Measurements from ENCODE around the gene ARFGAP3.
A peak's percentile ranks its signal among the peaks of the same experiment; 100 is the strongest.
"Not testable (repeated sequence)": the region's sequence is repeated elsewhere in the genome, so short reads cannot be mapped to it uniquely, and the experiment has no call there.

Gene ARFGAP3

DNA sequence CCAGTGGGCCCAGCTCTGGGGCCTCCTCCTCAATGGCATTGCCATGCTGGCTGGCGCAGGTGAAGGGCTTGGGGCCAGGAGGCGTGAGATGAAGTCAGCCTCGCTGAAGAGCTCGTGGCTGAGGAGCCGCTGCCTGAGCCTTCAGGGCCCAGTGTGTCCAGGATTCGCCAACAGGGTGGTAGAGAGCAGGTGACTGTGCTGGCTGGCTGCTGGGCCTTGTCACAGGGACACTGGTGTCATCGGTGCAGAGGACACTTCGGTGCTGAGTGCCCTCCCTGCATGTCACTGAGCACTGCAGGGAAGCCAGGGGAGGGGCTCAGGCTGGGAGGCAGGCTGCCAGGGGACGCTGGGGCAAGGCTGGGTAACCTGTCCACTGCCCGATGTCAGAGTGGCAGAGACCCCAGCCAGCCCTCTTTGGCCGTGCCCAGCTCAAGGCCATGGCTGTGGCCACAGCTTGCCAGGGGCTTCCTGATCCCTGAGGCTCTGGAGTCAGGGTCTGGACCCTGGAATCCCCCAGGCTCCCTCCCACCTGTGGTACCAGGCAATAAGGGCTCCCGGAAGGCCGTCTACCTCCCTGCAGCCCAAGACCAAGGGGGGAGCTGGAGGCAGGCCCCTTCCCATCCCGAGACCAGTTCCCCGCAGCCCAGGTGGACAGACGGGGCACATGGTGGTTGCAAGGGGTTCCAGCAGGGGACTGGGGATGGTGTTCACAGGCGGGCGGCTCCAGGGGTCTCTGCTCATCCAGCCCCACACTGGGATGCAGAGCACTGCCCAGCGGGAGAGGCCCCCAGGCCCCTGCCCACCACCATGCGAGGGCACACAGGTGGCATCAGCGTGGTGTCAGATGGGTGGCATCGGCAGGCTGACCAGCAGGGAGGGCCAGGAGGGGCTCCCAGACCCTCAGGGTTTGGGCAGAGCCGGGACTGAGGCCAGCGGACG lies 63.9 kb downstream of the ARFGAP3 start:
- no peak for DNase-seq

GRCh38 chr22:42792453-42792908 lies 64.6 kb downstream of the ARFGAP3 start:
- no peak for DNase-seq

DNA sequence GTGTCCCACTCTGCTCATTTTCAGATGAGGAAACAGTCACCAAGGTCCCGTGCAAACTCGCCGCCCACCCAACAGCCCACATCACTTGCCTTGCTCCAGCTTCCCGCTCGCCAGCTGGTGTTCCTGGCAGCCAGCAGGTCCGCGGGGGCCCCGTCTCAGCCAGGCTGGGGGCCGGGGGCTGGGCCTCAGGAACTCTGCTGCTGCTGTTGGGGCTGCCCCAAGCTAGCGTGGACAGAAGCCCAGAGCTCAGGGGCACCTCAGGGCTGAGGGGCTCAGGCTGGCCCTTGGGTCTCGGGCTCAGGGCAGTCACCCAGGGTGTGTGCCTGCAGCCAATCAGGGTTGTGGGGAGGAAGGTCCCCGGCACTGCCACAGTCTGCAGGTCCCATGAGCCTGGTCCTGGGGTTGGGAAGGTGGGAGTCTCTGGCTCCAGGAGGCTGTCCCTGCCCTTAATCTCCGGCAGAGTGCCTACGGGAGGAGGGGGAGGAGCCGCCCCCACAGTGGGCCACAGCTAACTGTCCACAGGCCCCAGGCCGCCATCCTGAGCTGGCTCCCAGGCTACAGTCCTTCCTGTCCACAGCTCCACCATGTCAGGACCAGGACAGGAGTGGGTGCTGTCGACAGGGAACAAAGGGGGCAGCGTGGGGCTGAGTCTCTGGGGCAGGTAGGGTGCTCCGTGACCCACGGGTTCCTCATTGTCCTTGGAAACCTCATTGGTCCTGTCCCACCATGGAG lies 65.2 kb downstream of the ARFGAP3 start:
- DNase-seq = no peak

DNA sequence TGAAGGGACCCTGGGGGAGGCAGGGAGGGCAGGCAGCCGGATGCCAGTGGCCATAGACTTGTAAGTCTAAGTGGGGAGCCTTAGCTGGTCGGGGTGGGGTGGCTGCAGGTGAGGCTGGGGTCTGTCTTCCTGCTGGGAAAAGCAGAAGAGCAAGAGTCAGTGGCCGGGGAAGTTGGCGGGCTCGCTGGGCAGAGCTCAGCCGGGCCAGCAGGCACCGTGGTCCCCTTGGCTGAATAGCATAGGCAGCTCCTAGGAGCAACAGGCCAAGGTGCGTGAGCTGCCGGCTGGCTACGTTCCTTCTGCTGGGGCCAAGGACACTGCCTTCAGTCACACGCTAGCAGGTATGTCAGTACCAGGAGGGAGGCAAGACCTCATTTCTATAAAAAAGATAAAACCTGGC lies 68.6 kb downstream of the ARFGAP3 start:
- DNase-seq = no peak

- no peak for DNase-seq
Observed at GRCh38 chr22:42788021-42788420, 69.1 kb downstream of the ARFGAP3 start.

GRCh38 chr22:42787357-42787736 lies 69.7 kb downstream of the ARFGAP3 start:
- DNase-seq = no peak

GRCh38 chr22:42786606-42787356 lies 70.3 kb downstream of the ARFGAP3 start:
- no peak for DNase-seq

GRCh38 chr22:42785706-42786499 lies 71.2 kb downstream of the ARFGAP3 start:
- no peak for DNase-seq

DNA sequence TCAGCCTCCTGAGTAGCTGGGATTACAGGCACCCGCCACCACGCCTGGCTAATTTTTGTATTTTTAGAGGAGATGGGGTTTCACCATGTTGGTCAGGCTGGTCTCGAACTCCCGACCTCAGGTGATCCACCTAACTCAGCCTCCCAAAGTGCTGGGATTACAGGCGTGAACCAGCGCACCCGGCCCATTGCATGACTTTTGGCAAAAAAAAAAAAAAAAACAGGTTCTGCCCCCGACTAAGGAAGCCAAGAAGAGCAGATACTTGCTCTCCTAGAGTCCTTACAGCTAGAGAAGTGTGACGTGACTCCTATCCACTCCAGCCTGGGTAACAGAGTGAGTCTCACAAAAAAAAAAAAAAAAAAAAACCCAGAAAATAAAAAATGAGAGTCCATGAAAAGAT lies 74.8 kb downstream of the ARFGAP3 start:
- DNase-seq = not testable (repeated sequence)

GRCh38 chr22:42780070-42780540 lies 77.0 kb downstream of the ARFGAP3 start:
- DNase-seq = peak in 1 of 2 experiments; percentile 10

GRCh38 chr22:42777126-42777525 lies 79.9 kb downstream of the ARFGAP3 start:
- DNase-seq = no peak

DNA sequence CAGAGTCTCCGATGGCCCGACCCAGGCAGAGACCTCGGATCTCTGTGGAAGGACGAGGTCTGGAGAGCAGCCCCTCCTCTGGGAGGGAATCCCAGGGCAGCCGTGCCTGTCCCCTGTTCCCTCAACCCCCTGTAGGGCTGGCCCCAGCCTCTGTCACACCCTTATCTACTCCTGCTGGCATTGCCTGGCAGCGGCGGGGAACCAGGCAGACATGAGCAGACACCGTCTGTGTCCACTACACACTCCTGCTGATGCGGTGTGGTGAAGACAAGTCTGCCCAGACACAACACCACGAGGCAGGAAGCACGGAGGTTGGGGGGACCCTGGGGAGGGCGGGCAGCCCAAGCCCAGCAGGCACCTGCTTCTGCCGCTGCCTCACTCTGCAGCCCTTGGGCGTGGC lies 83.9 kb downstream of the ARFGAP3 start:
- DNase-seq = no peak

GRCh38 chr22:42772647-42773046 lies 84.4 kb downstream of the ARFGAP3 start:
- no peak for DNase-seq

GRCh38 chr22:42770941-42771647 lies 86.0 kb downstream of the ARFGAP3 start:
- no peak for DNase-seq

- DNase-seq = no peak
Observed at GRCh38 chr22:42770448-42770726, 86.7 kb downstream of the ARFGAP3 start.

DNA sequence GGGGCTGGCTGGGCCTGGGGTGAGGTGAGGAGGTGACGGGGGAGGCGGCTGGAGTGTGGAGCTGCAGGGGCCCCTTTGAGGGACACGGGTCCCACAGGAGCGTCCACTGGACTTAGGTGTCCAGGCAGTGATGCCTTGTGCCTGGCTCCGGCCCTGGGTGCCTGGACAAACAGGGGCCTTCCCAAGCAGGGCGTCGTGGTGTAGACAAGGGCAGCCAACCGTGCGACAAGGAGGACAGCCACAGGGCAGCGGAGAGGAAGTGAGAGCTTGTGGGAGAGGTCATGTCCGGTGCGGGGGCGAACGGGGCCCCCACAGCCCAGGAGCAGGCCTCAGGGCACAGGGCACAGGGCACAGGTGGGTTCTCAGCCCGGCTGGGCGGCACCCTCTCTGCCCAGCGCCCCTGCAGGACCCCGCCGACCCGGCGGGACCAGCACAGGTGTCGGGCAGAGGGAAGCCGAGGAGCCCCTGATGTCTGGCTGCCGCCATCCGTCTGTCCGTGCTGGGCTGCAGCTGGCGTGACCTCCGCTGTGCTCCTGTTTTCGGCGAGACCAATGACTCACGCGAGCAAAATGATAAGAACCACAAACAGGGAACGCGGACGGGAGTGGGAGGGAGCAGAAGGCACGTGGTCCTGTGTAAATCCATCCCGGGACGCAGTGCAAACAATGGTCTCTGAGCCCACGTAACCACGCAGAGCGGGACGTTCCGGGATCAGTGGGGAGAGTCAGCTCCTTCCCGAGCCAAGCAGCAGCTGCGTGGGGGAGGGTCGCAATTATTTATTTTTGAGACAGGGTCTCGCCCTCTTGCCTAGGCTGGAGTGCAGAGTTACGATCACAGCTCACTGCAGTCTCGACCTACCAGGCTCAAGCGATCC lies 87.3 kb downstream of the ARFGAP3 start:
- no peak for DNase-seq

DNA sequence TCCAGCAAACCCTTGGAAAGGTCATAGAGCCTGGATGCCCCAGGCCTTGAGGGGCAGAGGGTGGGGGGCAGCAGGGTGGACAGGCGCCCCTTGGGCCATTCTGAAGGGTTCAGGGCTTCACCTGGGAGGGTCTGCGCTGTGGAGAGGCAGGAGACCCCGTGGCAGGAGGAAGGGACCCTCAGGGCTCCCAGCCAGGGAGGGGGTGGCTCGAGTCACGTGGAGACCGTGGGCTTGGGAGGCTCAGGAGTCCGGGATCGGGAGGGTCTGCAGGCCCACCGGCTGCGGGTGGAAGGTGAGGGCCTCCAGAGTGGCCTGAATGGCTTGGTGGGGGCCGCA lies 87.9 kb downstream of the ARFGAP3 start:
- DNase-seq = no peak

- no peak for DNase-seq
Observed at GRCh38 chr22:42768385-42769035, 88.6 kb downstream of the ARFGAP3 start.

GRCh38 chr22:42766860-42767259 lies 90.2 kb downstream of the ARFGAP3 start:
- DNase-seq = no peak

DNA sequence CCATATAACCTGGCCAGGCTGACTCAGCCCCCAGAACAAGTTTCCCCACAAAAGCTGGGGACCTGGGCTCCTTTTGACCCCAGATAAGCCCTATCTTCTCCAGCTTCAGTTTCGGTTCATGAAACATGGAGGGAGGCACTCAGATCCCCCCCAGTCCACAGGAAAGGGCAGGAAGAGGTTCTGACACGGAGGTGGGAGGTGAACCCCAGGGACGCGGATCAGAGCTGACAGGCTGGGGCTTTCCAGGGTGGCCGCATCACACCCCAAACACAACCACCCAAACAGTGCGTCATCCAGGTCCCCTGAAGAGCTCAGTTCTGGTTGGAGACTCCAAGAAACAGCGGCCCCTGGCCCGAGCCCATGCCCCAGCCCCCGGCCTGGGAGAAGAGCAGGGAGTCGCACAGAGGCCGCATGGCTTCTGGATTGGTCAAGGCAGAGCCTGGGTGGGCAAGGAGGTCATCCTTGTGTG lies 92.1 kb downstream of the ARFGAP3 start:
- no peak for DNase-seq
